GM12878 (cell line): ENCODE measurements around the gene NUP85. TPM values are rescaled to one million over a fixed set of nuclear protein-coding genes. Genes with fewer than 3 reads are reported as not detected.

Source experiments
- BHLHE40 ChIP-seq, 2 experiments: fragments of 450-650 bp in 1 of 2; IDR thresholded peaks; 2 replicates each; pipeline ENCODE4 v1.6.1; 2011 to 2017; ENCODE audit warnings: low read depth in 2 of 2, borderline replicate concordance in 1 of 2, improper control_type of control experiment in 1 of 2, low read length in 1 of 2, mild to moderate bottlenecking in 1 of 2
- IRF5 ChIP-seq: fragments of 450-650 bp; IDR thresholded peaks from 2 replicates; pipeline ENCODE4 v1.6.1; 2017; ENCODE audit warnings: borderline replicate concordance
- MAX ChIP-seq: IDR thresholded peaks from 2 replicates; pipeline ENCODE4 v1.6.1; 2012; ENCODE audit warnings: low read depth, low read length, improper control_type of control experiment
- NFYB ChIP-seq: IDR thresholded peaks from 2 replicates; pipeline ENCODE4 v1.6.1; 2011; ENCODE audit warnings: low read depth, mild to moderate bottlenecking, low read length, improper control_type of control experiment, moderate library complexity; ENCODE audit not compliant: insufficient read depth
- PRDM15 ChIP-seq: fragments of 450-650 bp; formaldehyde crosslinking; IDR thresholded peaks from 2 replicates; pipeline ENCODE4 v1.4.0; 2020; ENCODE audit warnings: mild to moderate bottlenecking, moderate library complexity
- REST ChIP-seq: IDR thresholded peaks from 2 replicates; pipeline ENCODE4 v1.6.1; 2012; ENCODE audit warnings: mild to moderate bottlenecking, low read depth, low read length
- TBL1XR1 ChIP-seq: IDR thresholded peaks from 2 replicates; pipeline ENCODE4 v1.6.1; 2012; ENCODE audit warnings: low read depth, low read length, improper control_type of control experiment
- polyA plus RNA-seq, 11 experiments: library from polyadenylated mRNA; depleted of rRNA in 4 of 11; unstranded in 6 of 11; stranded (reverse) in 5 of 11; fragments of >200 nt; fragmentation: Nextera tagmentation in 4 of 11; fragmentation: Illumina TruSeq in 1 of 11; extraction: Ambion mirVana in 4 of 11; extraction: Trizol in 1 of 11; gene quantifications; 1 replicate in 1 of 11; 2 replicates in 10 of 11; pipeline versions ENCODE4 v1.2.1 to v1.2.3, GENCODE V29; 2011 to 2016; ENCODE audit warnings: inconsistent platforms in 2 of 11, missing spikeins in 2 of 11, low read depth in 1 of 11
- total RNA-seq, 4 experiments: library from RNA; depleted of rRNA in 3 of 4; stranded (reverse); fragments of >200 nt in 3 of 4; fragmentation: Illumina TruSeq in 1 of 4; extraction: Trizol in 1 of 4; gene quantifications; 2 replicates each; pipeline versions ENCODE4 v1.2.1 to v1.2.3, GENCODE V29; 2013 to 2021

NUP85 gene
- total and polyA plus RNA-seq, 10 of the 15 experiments (the other 5 are each of a cell fraction or from before 2014, with no cell fraction given) = 54.0 to 135 (median 95.4) TPM

GRCh38 chr17:75250009-75250471 lies 44.6 kb downstream of the NUP85 start (continued):
- TF ChIP-seq MAX (no peak), IRF5 (no peak), BHLHE40 (IDR thresholded peaks at IDR 0.05; ENCODE audit: borderline replicate concordance in 1 of 2, low read depth in 2 of 2, low read length in 1 of 2) (peak in 1 of 2 experiments; percentile 10; a peak in 1 of 4 replicates), REST (no peak), NFYB (no peak), PRDM15 (no peak), TBL1XR1 (0 out of 2 replicates have a peak, but pooled peaks have one; percentile 15)
